ENCODE measurements around the gene AK4.
"Not testable (repeated sequence)": the region's sequence is repeated elsewhere in the genome, so short reads cannot be mapped to it uniquely, and the experiment has no call there.

Gene AK4

DNA sequence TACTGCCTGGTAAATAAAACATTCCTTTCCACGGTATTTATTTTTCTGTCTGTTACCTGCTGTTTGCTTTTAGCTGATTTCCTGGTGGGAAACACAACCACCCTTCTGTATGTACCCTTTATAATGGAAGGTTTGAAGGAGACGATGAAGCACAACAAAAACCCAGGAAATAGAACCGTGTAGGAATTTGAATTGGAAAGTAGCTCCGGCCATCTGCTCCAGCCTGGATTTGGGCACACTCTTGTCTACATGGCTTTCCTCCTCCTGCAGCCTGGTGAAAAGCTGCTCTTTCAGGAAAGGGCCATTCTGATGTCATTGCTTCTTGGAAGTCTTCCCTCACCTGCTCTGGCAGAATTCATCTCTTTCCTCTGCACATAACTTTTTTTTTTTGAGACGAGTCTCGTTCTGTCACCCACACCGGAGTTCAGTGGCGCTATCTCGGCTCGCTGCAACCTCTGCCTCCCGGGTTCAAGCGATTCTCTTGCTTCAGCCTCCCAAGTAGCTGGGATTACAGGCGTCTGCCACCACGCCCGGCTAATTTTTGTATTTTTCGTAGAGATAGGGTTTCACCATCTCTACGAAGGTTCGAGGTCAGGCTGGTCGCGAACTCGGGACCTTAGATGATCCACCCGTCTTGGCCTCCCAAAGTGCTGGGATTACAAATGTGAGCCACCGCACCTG lies 2.7 kb downstream of the AK4 start:
- DNase-seq, result no peak

DNA sequence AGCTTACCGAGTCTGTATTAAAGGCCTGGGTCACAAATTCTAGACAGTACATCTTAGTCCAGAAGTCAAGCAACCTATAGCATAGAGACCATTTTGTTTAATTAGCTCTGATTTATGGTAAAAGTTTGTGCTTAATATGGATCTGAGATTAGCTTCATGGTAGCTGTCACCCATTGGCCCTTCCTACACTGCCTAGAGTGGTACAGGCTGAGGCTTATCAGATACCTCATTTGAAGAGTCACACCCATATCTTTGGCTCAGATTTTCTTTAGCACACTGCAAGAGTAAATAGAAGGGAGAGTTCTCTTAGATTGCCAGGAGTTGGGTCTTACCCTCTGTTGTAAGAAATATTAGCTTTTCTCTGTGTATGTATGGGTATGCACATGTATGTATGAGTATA lies 3.6 kb downstream of the AK4 start:
- no peak for DNase-seq

DNA sequence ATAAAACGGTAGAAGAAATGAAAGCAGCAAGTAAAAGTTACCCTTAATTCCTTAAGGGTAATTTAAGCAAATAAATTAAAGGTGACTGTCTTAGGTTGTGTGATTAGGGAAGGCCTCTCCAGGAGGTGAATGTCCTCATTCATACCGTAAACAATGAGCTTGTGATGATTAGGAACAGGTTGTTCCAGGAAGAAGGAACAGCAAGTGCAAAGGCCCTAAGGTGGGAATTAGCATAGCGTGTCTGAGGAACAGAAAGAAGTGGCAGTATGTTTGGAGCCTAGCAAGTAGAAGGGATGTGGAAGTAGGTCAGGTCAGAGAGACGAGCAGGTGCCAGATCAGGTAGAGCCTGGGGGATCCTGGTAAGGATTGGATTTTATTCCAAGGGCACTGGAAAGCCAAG lies 5.6 kb downstream of the AK4 start:
- DNase-seq, result no peak

DNA sequence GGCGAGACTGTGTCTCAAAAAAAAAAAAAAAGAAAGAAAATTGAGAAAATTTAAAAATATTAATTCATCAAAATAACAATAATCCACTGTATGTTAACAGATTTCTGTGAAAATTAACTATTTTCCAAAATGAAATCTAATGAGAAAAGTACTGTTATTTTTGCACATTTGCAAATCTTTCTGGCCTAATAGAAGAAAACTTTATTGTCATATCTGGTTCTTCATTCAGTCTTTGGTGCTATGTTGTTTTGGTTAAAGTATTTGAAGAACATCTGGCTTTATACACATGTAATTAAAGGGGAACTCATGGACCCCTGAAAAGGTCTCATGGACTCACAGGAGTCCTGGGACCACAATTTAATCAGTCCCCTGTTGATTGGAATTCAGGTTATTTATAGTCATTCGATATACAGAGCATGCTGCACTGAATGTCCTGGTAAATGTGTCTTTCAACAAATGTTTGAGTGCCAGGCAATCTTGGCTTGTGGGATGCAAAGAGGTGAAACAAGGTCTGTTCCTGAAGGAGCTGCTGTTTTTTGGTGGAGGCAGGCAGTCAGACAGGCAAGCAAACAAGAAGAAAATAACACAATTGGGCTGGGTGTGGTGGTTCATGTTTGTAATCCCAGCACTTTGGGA lies 9.0 kb downstream of the AK4 start:
- no peak for DNase-seq

DNA sequence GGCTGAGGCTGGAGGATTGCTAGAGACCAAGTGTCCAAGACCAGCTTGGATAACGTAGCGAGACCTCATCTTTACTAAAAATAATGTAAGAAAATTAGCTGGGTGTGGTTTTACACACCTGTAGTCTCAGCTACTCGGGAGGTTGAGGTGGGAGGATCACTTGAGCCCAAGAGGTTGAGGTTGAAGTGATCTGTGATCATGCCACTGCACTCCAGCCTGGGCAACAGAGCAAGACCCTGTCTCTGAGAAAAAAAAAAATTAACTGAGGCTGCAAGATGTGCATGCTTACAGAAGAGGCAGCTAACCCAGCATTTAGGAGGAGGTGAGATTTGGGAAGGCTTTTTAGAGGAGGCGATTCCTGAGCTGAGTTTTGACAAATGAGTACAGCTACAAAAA lies 9.5 kb downstream of the AK4 start:
- no peak for DNase-seq

DNA sequence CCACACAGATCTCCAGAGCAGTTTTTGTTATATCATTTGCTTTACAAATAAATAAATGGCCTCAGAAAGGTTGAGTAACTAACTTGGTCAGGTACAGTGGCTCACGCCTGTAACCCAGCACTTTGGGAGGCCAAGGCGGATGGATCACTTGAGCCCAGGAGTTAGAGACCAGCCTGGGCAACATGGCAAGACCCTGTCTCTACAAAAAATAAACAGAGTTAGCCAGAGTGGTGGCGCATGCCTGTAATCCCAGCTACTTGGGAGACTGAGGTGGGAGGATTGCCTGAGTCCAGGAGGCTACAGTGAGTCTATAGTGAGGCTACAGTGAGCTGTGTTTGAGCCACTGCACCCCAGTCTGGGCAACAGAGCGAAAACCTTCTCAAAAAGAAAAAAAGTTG lies 11.3 kb downstream of the AK4 start:
- not testable (repeated sequence) for DNase-seq

DNA sequence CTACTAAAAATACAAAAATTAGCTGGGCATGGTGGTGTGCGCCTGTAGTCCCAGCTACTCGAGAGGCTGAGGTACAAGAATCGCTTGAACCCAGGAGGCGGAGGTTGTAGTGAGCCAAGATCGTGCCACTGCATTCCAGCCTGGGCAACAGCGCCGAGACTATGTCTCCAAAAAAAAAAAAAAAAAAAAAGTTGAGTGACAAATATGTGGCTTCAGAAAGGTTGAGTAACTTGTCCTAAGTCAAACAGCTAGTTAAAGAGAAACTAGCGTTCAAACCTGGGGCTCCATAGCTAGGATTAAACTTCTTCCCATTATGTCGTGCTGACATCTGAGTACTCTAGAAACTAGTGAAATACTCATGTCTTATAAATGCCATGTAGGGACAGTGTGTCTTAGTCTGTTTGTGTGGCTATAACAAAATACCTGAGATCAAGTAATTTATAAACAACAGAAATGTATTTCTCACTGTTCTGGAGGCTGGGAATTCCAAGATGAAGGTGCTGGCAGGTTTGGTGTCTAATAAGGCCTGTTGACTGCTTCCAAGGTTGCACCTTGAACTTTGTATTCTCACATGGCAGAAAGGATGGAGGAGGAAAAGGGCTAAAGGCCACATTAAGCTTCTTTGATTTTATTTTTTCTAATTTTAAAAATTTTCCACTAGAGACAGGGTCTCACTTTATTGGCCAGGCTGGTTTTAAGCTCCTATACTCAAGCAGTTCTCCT lies 12.0 kb downstream of the AK4 start:
- DNase-seq, result no peak

DNA sequence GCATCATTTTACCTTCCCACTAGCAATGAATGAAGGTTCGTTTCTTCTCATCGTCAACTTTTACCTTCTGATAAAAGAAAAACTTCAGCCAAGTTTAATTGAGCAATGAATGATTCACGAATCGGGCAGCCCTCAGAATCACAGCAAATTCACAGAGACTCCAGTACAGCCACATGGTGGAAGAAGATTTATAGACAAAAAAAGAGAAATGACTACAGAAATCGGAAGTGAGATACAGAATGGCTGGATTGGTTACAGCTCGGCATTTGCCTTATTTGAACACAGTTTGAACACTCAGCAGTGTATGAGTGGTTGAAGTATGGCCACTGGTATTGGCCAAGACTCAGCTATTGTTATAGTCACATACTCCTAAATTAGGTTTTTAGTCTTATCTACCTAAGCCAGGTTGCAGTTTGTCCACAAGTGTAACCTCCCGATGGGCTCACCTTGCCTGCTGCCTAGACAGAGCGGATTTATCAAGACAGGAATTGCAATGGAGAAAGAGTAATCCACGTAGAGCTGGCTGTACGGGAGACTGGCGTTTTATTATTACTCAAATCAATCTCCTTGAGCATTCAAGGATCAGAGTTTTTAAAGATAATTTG lies 15.3 kb downstream of the AK4 start:
- DNase-seq, result no peak

DNA sequence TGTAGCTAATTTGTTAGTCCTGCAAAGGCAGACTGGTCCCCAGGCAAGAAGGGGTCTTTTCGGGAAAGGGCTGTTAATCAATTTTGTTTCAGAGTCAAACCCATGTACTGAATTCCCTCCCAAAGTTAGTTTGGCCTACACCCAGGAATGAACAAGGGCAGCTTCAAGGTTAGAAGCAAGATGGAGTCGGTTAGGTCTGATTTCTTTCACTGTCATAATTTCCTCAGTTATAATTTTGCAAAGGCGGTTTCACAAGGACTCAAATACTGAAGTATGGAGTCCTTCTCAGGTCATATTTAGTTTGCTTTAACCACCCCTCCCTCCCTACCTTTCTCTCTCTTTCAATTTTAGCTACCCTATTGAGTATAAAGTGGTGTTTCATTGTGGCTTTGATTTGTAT lies 16.1 kb downstream of the AK4 start:
- not testable (repeated sequence) for DNase-seq

DNA sequence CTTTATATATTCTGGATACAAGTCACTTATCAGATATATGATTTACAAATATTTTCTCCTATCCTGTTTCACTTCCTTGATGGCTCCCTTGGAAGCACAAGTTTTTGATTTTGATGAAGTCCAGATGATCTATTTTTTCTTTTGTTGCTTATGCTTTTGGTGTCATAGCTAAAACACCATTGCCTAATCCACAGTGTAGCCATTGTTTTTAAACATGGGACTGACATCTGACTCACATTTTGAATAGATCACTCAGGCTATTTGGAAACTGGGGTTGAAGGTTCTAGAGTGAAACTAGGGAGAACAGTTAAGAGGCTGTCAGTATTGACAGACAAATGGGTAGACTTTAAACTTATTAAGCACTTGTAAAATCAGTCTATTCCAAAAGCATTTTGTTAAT lies 16.6 kb downstream of the AK4 start:
- no peak for DNase-seq

DNA sequence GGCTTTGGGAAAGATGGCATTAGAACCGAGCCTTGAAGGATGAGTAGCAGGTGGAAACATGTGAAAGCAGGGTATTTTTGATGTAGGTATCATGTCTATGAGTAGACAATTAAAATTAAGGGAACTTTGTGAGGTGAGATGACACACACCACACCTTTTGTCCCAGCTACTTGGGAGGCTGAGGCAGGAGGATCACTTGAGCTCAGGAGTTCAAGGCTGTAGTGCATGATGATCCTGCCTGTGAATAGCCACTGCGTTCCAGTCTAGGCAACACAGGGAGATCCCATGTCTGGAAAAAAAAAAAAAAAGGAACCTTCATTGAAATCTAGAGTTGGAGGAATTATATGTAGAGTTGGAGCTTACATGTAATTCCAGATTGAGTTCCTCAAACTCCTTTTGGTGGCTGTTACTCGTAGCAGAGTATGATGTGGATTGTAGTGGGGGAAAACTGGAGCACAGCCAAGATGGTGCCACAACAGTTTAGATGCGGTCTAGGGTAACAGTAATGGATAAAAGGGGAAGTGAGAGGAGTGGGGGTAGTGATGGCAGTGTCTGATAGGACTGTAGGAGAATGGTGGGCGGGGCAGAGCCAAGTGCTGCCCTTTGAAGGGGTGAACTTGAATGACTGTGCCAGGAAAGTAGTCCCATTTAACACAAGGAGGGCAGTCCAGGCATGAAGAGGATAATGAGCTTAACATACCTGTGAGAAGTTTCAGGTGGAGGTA lies 17.4 kb downstream of the AK4 start:
- DNase-seq, result no peak

DNA sequence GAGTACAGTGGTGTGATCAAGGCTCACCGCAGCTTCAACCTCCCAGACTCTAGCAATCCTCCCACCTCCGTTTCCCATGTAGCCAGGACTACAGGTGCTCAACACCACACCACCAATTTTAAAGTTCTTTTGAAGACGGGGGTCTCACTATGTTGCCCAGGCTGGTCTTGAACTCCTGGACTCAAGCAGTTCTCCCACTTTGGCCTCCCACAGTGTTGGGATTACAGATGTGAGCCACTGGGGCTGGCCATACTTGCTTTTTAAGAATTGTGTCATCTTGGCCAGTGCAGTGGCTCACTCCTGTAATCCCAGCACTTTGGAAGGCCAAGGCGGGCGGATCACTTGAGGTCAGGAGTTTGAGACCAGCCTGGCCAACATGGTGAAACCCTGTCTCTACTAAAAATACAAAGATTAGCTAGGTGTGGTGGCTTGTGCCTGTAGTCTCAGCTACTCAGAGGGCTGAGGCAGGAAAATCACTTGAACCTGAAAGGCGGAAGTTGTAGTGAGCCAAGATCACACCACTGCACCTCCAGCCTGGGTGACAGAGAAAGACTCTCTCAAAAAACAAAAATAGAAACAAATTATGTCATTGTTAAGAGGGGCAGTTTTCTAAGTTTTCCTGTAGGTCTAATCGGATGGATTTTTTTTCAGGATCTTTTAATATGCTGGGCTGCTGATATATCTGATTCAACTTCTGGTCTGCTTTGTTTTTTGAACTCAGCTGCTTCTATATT lies 18.7 kb downstream of the AK4 start:
- no peak for DNase-seq

DNA sequence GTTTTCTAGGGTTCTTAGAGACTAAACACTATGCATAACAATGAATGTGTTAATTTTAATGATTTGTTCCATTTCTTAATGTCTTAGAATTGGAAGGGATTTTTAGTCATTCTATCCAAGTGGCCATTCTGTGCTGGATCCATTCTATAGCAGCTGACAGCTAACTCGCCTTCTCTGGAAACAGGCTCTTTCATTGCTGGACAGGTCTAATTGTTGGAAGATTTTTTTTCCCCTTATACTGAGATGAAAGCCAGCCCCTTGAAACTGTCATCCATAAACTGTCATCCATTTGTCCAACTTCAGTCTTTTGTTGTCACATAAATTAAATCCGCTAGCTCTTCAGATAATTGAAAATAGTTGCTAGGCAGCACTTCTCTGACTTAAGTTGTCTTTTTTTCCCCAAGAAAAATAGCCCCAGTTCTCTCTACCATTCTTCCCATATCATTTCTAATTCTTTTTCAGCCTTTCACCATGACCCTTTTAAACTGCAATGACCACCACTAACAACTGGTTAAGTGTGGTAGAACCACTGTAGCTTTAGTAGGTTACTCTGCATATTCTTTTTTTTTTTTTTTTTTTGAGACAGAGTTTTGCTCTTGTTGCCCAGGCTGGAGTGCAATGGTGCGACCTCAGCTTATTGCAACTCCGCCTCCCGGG lies 19.7 kb downstream of the AK4 start:
- DNase-seq, result no peak

DNA sequence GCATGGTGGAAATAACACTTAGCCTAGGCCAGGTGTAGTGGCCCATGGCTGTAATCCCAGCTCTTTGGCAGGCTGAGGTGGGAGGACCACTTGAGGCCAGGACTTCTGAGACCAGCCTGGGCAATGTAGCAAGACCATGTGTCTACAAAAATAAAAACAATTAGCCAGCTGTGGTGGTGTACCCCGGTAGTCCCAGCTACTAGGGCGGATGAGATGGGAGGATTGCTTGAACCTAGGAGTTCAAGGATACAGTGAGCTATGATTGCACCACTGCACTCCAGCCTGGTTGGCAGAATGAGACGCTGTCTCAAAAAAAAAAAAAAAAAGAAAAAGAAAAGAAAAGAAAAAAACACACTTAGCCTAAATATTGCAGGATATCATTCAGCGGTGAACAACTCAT lies 20.9 kb downstream of the AK4 start:
- DNase-seq, result no peak

DNA sequence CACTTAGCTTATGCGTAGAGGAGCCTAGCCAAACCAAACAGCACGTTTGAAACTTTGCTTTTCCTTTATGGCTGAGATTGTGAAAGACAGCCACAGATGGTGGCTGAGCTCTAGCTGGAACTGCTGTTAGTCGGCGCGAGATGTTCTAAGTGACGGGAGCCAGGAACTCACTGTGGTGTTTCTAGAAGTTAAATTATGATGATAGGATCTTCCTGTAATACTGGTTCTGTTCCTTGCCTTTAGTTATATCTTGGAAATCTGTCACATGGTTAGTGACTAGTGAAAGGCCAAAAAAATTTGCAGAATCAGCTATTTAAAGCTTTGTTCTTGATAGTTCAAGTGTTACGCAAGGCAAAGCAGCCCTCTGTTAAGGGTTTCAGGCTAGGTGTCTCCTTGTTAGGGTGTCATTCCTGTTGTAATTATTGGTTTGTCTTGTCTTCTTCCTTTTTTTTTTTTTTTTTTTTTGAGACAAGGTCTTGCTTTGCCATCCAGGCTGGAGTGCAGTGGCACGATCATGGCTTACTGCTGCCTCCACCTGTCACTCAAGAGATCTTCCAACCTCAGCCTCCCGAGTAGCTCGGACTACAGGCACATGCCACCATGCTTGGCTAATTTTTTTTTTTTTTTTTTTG lies 22.6 kb downstream of the AK4 start:
- no peak for DNase-seq

DNA sequence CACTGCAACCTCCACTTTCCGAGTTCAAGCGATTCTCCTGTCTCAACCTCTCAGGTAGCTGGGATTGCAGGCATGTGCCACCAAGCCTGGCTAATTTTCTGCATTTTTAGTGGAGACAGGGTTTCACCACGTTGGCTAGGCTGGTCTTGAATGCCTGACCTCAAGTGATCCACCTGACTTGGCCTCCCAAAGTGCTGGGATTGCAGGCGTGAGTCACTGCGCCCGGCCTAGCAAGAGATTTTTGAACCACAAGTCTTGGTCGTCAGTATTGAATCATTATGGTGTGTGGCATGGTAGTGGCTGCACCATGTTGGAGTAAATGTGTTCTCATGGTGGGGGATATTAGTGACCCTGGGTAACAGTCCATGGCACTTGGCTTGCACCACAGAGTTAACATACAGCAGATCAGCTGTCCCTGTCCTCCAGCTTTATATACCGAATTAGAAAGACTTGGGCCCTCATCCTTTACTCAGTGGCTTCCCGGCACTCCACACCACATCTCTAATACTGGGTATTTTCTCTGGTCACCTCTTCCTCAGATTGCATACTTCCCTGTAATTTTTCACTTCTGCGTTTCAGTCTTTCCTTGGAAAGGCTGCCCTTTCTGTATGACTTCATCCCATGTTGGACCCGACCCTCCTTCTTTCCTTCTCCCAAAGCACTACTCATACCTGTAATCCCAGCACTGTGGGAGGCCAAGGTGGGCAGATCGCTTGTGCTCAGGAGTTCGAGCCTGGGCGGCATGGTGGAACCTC lies 25.1 kb downstream of the AK4 start:
- DNase-seq, result no peak

DNA sequence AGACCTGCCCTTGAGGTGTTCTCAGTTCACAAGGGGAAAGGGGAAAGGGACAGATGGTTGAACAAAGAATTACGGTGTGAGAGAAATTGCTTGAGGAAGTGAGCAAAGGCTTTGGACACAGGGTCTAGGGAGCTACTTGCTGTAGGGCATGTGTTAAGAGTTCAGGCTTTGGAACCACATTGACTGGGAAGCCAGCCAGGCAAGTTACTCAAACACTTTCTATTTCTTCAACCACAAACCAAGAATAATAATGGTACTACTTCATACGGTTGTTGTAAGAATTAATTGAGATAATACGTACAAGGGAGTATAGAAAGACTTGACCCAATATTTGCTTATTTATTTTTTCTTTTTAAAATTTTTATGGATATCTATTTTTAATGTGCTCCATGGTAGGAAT lies 26.6 kb downstream of the AK4 start:
- DNase-seq, result no peak

DNA sequence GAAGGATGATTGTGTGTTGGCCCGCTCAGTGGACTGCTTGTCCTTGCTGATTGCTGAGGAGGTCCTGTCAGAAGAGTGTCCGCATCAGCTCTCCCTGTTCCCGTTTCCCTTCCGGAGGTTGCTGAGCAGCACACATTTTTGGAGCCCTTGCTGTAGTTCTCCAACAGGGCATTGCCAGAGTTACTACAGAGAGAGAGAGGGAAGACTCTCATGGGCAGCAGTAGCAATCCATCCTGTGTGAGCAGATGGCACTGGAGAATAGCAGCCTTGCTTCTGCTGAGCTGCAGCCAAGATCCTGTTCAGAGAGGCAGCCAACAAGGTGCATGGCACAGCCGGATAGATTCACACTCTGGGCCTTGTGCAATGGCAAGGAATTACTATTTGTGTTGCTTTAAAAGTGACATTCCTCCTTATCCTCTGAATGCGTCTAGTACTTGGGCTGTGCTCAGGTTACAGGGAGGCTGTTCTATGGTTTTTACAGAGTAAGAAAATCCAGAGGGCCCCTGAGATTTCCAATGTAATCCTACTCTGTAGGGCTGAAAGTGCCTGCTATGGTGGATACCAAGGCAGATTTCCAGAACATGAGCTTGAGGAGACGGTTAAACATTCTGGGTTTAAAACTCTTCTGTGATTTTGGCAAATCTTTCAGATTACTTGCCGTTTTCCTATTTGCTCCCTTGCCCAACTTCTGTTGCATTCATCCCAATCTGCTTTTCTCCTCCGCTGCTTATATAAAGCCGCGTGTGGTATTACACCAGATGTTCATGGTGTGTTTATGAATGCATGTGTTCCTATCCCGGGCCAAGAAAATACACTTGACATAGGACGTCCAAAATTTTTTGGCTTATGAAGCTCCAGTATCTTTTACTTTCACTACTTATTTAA lies 27.4 kb downstream of the AK4 start:
- no peak for DNase-seq

DNA sequence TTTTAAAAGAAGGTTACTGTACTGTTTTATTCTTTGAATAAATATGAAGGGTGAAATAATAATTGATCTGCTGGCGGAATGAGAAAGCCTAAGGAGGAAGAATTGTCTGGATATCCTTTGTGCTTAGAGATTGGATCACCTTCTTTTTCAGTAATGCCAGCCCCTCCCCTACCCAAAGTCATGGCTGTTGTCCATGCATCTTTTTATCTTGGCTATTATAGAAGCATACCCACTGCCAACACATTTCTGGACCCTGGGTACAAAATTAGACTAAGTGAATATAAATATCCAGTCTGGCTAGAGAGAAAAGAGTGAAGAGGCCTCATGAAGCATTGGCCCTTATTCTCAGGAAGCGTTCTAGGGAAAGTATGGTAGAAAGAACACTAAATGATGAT lies 28.1 kb downstream of the AK4 start:
- DNase-seq, result no peak

DNA sequence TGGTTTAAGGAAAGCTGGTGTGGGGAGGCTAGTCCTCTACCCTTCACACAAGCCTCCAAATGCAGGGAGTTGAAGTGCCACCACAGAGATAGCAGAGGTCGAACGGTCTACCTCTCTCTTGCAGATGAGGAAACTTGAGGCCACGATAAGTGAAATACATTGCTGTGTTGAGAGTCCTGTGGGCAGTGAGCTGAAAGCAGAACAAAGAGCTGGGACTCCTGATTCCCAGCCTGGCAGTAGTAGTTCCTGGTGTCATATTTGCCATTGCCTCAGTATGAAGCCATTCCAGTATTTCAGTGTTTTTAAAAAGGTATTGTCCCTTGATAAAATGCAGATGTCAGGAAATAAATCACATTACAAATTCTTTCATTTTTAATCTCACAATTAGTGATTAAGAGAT lies 28.6 kb downstream of the AK4 start:
- no peak for DNase-seq
